ENCODE data around the gene CNTNAP2.
A peak's percentile ranks its signal among the peaks of the same experiment; 100 is the strongest.

CNTNAP2 gene

GRCh38 chr7:148419856-148420832, 2303.5 kb downstream of the CNTNAP2 start:
- TF ChIP-seq GATA3 (IDR thresholded peaks at IDR 0.05; ENCODE audit: low read depth, low read length) (no peak), GATA2 (IDR thresholded peaks at IDR 0.05; ENCODE audit: low read depth, low read length) (no peak)

GRCh38 chr7:148422030-148422429, 2305.4 kb downstream of the CNTNAP2 start:
- TF ChIP-seq GATA3 (IDR thresholded peaks at IDR 0.05; ENCODE audit: low read depth, low read length) = no peak
- no peak for TF ChIP-seq GATA2 (IDR thresholded peaks at IDR 0.05; ENCODE audit: low read depth, low read length)

- no peak for TF ChIP-seq GATA2 (IDR thresholded peaks at IDR 0.05; ENCODE audit: low read depth, low read length)
- no peak for TF ChIP-seq GATA3 (IDR thresholded peaks at IDR 0.05; ENCODE audit: low read depth, low read length)
These were observed 2317.1 kb downstream of the CNTNAP2 start for GRCh38 chr7:148433521-148434180.

- peak; percentile 50 for TF ChIP-seq GATA3 (IDR thresholded peaks at IDR 0.05; ENCODE audit: low read depth, low read length)
- peak; percentile 32; the same call in 1 of the 2 replicates for TF ChIP-seq GATA2 (IDR thresholded peaks at IDR 0.05; ENCODE audit: low read depth, low read length)
These were observed 2317.7 kb downstream of the CNTNAP2 start for GRCh38 chr7:148434181-148434757.

GRCh38 chr7:148434887-148435286, 2318.3 kb downstream of the CNTNAP2 start:
- TF ChIP-seq GATA3 (IDR thresholded peaks at IDR 0.05; ENCODE audit: low read depth, low read length) = no peak
- TF ChIP-seq GATA2 (IDR thresholded peaks at IDR 0.05; ENCODE audit: low read depth, low read length) = no peak

GRCh38 chr7:148435715-148436114, 2319.1 kb downstream of the CNTNAP2 start:
- TF ChIP-seq GATA3 (IDR thresholded peaks at IDR 0.05; ENCODE audit: low read depth, low read length) (no peak), GATA2 (IDR thresholded peaks at IDR 0.05; ENCODE audit: low read depth, low read length) (no peak)

- TF ChIP-seq GATA3 (IDR thresholded peaks at IDR 0.05; ENCODE audit: low read depth, low read length) = no peak
- no peak for TF ChIP-seq GATA2 (IDR thresholded peaks at IDR 0.05; ENCODE audit: low read depth, low read length)
These were observed 2319.5 kb downstream of the CNTNAP2 start for GRCh38 chr7:148436135-148436534.

GRCh38 chr7:148436571-148436970, 2320.0 kb downstream of the CNTNAP2 start:
- no peak for TF ChIP-seq GATA3 (IDR thresholded peaks at IDR 0.05; ENCODE audit: low read depth, low read length)
- TF ChIP-seq GATA2 (IDR thresholded peaks at IDR 0.05; ENCODE audit: low read depth, low read length) = no peak

GRCh38 chr7:148437043-148437442, 2320.4 kb downstream of the CNTNAP2 start:
- TF ChIP-seq GATA2 (IDR thresholded peaks at IDR 0.05; ENCODE audit: low read depth, low read length) (no peak), GATA3 (IDR thresholded peaks at IDR 0.05; ENCODE audit: low read depth, low read length) (no peak)

GRCh38 chr7:148442141-148442655, 2325.6 kb downstream of the CNTNAP2 start:
- TF ChIP-seq GATA2 (IDR thresholded peaks at IDR 0.05; ENCODE audit: low read depth, low read length) = no peak
- no peak for TF ChIP-seq GATA3 (IDR thresholded peaks at IDR 0.05; ENCODE audit: low read depth, low read length)

- no peak for TF ChIP-seq GATA3 (IDR thresholded peaks at IDR 0.05; ENCODE audit: low read depth, low read length)
- no peak for TF ChIP-seq GATA2 (IDR thresholded peaks at IDR 0.05; ENCODE audit: low read depth, low read length)
These were observed 2326.3 kb downstream of the CNTNAP2 start for GRCh38 chr7:148442933-148443332.

GRCh38 chr7:148445260-148446044, 2328.9 kb downstream of the CNTNAP2 start:
- TF ChIP-seq GATA2 (IDR thresholded peaks at IDR 0.05; ENCODE audit: low read depth, low read length) (no peak), GATA3 (IDR thresholded peaks at IDR 0.05; ENCODE audit: low read depth, low read length) (no peak)

- TF ChIP-seq GATA3 (IDR thresholded peaks at IDR 0.05; ENCODE audit: low read depth, low read length) = no peak
- TF ChIP-seq GATA2 (IDR thresholded peaks at IDR 0.05; ENCODE audit: low read depth, low read length) = no peak
These were observed 2330.7 kb downstream of the CNTNAP2 start for GRCh38 chr7:148447221-148447849.
